ENCODE measurements around the gene FBF1.
A peak's percentile ranks its signal among the peaks of the same experiment; 100 is the strongest.

Gene FBF1

DNA sequence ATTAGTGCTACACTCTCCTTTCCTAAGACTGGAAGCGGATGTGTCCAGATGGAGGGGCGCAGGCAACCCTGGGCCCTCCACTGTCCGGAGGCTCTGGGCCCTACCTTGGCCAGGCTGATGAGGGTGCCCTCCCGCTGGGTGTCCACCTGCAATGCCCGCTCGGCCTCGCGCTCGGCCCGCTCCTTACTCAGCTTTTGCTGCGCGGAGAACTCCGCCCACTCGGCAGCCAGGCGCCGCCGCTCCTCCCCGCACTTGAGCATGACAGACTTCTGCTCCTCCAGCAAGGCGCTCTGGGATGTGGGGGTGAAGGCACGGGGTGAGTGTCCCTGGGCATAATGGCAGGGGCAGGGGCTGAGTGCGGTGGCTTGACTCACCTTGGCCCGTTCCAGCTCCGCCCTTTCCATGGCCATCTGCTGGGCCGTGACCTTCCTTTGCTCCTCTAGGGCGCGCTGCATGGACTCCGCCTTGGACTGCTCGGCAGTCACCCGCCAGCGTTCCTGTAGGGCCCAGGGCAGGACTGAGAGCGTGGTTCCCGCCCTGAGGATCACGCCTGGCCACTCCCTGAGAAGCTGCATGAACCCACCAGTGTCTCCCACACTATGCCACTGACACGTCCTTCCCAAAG lies 26.1 kb downstream of the FBF1 start:
- no peak for DNase-seq

DNA sequence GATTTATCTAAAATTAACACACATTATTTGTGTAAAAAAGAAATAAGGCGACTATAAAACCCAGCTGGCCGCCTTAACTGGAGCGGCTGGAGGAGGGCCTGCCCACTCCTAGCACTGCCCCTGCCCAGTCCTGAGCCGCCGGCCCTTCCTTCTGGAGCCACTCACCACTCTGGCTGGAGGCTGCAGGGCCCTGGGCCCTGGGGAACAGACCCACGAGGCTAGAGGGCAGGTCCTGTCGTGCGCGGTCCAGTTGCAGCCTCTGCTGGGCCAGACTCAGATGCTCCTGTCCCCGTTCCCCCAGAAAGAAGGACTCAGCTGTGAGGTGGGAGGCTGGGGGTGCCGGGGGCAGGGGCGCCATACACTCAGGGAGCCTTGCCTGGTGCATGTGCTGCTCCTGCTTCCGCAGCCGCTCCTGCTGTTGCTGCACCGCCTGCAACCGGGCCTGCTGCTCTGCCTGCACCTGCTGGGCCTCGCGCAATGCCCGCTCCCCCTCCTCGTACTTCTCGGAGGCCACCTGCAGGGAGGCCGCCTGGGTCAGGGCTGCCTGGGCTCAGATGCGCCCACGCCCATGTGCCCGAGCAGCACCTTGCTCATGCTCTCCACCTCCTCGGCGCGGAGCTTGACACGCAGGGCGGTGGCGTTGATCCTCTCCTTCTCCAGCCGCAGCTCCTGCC lies 27.2 kb downstream of the FBF1 start:
- DNase-seq = no peak

DNA sequence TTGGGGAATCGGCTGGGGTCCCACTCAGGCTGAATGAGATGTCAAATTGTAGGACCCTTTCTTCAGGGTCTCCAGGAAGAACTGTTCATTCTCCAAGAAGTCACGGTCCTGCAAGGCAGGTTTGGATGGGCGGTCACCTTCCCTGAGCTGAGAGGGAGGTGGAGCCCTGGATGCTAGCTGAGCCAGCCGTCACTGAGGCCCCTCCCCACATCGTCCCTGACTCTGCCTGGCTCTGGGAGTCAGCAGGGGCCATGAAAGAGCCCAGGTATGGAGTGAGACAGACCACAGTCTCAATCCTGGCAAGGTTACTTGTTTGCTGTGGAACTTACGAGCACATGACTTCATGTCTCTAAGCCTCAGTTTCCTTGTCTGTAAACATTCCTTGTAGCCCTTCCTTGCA lies 30.1 kb downstream of the FBF1 start:
- no peak for DNase-seq

DNA sequence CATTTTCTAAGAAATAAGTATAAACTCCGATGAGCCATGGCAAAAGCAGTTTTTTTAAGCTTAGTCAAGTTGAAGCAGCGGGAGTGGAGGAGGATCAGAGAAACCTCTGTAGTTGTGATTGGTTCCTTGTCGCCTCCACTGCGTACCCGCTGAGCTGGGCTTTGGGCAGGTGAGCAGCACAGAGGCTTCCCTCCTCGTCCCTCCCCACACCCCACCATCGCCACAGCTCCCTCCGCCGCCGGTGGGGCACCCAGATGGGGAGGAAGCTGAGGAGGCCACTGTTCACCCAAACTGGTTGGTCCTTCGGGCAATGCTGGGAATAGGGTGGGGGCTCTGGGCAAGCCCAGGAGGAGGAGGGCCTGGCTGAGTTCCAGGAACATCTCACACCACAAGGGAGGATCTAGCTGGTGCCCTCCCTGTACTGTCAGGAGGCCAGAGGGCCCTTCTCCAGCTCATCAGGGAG lies 31.0 kb downstream of the FBF1 start:
- DNase-seq = peak; percentile 23

DNA sequence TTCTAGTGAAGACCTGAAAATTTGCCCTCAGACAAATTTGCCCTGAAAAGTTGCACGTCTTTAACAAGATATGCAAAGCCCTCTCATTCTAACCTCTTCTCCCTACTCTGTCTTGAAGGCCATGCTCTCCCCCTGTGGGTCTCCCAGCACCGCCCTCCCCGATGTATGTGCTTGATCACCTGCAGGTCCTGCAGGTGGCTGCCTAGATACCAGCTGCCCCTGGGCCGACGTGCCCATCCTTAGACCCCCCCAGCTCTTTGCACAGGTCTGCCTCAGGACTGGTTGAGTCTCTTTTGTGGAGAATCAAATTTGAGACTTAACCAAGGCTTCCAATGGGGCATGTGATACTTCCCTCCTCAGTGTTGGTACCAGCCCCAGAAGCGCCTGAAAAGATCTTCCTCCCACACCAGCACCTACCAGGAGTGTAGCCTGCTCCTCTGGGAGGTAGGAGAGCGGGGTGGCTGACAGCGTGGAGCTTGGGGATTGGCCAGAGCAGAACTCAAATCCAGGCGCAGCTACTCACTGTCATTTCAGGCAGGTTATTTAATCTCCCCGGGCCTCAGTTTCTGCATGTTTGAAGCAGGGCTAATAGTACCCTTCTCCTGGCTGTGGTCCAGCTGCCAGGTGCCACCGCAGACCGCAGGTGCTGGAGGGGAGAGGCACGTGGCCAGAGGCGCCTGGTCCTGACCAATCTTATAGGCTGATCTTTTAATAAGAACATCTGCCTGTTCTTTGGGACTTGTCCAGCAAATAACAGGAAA lies 31.6 kb downstream of the FBF1 start:
- no peak for DNase-seq

DNA sequence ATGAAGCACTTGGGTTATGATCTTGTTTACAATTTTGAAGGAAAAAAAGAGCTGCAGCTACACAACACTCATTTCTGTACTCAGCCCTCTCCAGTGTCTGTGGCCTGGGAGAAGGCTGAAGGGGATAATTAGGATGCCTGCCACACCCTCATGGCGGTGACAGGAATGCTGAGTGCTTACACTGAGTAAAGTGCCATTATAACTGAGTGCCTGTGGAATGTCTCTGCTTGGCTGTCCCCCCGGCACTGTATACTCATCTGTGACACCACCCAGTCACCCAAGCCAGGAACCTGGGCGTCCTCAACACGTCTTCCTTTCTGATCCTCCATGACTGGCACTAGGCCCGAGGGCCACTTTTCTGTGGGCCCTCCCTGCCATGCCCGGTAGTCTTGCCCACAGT lies 32.6 kb downstream of the FBF1 start:
- DNase-seq = no peak

DNA sequence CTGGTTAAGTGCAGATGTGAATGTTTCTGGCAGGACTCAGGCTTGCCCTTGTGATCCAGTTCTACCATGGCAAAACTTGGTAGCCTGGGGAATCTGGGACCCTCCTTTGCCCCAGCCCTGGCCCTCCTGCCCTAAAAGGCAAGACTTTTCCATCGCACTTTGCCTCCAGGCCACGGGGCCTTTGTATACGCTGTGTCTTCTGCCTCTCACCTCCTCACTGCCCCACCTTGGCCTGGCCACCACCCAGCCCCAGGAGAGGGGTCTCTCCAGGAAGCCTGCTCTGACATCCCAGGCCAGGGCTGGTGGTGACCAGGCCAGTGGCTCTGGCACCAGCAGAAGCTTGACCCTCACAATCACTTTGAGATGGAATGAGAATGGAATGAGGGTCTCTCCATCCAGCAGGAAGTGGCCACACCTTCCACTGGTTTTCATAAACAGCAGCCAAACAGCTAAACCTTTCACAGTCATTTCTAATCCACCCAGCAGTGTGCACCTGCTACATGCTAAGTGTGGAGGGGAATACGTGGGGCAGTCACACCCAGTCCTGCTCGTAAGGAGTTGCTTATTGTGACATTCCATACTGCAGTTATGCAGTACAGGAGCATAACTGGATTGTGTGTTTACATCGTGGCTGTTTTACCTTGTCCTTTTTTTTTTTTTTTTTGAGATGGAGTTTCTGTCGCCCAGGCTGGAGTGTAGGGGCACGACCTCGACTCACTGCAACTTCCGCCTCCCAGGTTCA lies 34.5 kb downstream of the FBF1 start:
- no peak for DNase-seq

DNA sequence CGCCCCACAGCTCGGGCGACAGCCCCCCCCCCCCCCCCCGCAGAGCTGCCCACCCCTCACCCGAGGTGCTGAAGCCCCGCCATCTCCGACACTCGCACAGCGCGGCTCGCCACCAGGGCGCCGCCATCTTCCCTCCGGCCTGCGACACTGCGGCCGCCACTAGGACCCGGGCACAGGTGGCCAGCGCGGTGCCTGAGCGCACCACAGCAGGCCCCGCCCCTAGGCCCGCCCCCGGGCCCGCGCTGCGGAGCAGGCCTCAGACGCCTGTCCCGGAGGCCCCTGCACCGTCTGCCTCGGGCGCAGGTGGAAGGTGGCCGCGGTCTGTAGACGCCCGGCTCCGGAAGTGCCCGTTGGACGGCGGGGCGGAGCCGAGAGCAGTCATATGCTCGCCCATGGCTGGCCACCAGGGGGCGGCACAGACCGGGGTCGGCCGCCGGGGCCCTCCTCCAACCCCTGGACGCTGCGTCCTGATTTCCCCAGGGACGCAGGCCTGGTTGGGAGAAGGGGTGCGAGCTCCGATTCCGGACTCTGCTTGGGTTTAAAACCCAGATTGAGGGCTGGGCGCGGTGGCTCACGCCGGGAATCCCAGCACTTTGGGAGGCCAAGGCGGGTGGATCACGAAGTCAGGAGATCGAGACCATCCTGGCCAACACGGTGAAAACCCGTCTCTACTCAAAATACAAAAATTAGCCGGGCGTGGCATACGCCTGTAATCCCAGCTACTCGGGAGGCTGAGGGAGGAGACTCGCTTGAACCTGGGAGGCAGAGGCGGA lies 35.9 kb downstream of the FBF1 start, which contains the start of gene MRPL38:
TSS of gene MRPL38 (minus strand) at position 136 of the 773 bp plus-strand sequence. CDS start at position 127, 9 bp downstream.
- DNase-seq = peak; percentile 97

DNA sequence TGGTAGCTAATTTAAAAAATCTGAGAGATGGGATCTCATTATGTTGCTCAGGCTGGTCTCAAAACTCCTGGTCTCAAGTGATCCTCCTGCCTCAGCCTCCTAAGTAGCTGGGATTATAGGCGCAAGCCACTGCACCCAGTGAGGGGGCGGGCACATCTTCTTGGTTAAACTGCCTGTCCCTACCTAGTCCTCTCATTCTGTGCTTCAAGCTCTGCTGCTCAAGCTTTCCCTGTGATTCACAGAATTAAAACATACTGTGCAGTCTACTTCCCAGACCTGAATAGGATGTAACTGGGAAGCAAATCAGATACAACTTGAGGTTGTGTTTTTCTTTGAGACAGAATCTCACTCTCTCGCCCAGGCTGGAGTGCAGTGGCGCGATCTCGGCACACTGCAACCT lies 38.4 kb downstream of the FBF1 start:
- no peak for DNase-seq

DNA sequence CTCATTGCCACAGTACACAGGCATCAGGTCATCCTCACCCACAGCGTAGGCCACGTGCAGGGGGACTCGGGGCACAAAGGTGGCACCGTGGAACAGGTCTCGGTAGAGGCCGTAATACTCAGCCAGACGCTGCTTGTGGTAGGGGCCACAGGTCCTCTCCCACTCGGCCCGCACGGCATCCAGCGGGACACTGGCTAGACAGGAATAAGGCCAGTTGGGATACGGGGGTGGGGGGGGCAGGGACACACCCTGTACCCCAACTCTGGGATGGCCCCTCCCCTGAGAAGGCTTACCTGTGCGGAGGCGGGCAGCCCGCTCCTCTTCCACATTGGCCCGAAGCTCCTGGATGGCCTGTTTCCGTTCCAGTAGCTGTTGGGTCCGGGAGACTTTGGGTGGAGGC lies 39.1 kb downstream of the FBF1 start:
- DNase-seq = no peak

DNA sequence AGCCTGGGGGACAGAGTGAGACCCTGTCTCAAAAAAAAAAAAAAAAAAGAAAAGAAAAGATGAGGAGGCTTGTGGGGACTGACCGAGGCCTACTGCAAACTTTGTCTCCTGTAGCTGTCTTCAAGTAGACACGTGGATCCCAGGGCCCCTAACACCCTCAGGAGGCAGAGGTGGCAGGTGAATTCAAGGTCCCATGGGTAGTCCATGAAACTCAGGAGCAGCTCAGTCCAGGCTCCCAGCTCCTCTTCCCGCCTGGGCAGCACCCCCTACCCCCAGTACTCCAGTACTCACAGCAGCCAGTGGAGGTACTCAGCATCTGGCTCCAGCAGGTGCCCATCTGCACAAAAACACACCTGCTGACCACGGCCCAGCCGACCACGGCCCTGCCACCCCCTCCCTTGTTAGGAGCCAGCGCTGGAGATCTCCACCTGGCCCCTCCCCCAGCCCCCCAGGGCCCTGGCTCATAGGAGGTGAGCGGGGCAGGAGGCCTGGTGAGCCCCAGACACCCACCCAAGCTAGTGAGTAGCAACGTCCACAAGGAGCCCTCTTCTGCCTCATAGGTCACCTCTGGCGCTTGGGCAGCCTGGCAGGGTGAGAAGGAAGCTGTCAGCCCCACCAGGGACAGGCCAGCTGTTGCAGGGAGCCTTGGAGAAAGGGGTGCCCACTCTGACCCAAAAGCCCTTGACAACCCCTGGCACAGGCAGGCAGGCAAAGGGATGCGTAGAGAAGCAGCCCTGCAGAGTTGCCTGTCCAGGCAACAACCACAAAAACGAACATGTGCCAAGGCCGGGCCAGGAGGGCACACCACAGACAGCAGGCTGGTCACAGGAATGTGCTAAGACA lies 39.9 kb downstream of the FBF1 start:
- DNase-seq = no peak

DNA sequence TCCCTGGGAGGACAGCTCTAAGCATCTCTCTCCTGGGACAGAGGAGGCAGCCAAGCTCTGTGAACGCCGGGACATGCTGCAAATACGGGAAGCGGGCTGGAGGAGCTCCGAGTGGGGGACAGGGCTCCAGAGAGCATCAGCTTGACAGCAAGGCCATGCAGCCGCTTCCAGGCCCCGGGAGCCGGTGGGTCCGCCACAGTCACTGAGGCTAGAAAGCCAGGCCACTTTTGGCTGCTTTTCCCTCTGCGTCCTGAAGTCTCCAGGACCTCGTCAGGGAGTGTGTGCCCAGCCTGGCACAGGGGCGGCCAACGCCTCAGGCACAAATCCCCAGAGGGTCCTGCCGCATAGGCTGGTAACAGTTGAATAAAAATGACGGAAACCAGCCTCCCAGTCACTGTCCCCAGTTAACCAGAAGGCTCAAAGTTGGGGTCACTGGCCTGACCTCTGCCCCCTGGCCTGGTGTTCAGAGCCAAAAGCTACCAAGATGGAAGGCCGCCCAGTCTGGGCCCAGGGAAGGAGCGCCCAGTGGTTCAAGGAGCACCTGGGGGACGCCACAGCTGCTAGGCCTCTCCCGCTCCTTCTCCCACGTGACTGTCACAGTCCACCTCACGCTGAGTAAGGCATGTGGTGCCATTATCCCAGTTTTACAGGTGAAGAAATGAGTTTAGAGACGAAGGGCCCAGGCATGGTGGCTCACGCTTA lies 40.9 kb downstream of the FBF1 start:
- no peak for DNase-seq

DNA sequence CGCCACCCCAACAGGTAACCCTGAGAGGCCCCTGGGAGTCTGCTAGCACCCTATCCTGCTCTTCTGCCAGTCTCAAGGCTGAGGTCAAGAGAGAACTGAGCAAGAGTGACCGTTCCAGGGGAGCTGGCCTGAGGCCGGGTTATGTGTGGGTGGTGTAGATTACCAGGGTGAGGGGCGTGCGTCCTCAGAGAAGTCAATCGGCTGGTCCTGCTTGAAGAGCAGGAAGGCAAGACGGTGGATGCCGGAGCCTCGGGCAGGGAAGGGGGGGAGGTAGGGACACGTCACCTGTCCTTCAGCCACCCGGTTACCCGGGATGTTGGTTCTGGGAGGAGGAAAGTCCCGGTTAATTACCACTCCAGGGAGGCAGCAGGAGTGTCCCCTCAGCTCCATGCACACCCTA lies 41.5 kb downstream of the FBF1 start:
- no peak for DNase-seq

DNA sequence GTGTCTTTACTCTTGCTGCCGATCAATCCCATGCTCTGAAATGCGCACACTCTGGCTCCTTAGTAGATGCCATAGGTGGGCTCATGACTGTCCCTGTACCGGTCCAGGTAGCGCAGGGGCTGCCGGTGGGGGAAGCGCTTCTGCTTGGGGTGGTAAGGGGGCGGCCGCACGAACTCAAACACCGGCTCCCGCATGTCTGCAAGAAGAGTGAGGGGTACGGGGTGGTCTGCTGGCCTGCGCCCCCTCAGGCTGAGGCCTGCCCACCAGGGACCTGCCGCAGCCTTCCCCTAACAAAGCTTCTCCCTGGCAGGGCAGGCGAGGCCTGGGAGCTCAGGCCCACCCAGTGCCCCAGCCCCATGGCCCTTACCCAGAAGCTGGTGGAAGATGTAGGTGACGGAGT lies 42.1 kb downstream of the FBF1 start:
- no peak for DNase-seq

DNA sequence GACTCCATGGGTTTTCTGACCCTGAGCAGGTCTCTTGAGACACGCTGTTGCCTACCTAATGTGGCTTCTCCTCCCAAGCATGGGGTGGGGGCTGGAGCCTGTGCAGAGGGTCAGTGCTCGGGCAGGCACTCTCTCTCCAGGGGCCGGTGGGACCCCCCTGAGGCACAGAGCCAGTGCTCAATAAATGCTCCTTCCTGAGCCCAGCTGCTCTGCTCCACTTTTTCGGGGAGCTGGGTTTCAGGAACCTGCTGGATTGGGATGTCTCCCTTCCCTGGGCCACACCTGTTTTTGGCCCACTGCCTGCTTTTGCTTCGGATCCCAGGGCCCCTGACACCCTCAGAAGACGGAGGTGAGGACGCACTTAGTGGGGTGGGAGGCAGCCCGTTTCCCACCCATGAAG lies 42.8 kb downstream of the FBF1 start:
- DNase-seq = no peak

DNA sequence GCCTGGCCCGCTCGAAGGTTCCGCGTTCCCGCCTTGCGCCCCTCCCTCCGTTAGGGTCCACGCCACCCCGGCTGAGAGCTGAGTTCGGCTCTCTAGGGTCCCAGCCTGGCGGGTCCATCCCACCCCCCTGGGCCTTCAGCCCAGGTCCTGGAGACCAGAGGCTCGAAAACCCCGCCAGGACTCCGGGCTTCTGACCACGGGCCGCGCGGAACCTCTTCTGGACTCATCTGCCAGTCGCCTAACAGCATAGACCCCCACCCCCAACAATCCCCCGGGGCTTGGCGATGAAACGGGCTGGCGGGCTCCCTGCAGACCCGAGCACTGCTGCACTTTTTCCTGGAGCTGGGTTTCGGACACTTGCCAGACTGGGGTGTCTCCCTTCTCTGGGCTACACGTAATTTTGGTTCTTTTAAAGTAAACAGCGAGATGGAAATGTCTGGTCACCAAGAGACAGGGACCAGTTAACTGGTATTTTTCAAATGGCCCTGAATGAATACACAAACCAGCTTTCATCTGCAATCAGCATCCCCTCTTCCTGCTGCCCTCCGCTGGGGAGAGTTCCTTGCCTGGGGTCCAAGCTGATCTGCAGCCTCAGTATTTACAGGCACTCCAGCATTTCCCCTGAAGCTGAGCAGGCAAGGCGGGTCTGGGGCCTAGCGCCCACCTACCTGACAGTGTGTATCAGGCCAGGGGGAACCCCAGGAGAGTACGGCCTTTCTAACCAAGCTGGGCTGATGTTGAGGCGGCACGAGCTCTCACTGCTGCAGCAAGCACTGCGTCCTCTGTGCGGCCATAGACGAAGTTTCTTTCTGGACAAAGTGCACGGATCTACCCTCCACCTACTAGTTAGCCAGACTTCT lies 43.5 kb downstream of the FBF1 start:
- DNase-seq = no peak

DNA sequence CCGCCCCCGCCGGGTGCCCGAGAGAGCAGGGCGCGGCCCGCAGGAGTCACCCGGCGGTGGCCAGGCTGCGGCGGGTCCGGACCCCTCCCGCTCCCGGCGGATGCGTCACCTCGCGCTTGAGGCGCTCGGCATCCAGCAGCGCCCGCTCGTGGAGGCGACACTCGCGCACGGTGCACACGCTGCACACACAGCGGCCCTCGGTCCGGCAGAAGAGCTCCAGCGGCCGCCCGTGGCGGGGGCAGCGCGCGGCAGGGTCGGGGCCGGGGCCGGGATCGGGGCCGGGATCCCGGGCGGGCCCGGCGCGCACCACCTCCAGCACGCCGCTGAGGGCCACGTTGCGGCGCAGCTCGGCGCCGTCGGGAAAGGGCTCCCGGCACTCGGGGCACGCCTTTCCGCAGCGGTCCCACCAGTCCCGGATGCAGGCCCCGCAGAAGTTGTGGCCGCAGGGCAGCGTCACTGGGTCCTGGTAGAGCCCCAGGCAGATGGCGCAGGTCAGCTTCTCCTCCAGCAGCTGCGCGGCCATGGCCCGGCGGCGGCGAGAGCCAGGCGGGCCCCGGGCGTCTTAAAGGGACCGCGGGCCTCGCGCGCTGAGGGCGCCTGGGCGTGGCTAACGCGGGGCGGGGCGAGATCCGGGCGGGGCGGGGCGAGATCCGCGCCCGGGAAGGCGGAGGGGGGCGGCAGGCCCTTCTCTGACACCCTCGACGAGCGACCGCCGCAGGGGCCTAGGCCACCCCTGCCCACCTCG lies 44.3 kb downstream of the FBF1 start, which contains the start of gene TRIM65:
TSS of gene TRIM65 (minus strand) at position 537 of the 745 bp plus-strand sequence. CDS start at position 523, 14 bp downstream.
- DNase-seq = peak; percentile 88

DNA sequence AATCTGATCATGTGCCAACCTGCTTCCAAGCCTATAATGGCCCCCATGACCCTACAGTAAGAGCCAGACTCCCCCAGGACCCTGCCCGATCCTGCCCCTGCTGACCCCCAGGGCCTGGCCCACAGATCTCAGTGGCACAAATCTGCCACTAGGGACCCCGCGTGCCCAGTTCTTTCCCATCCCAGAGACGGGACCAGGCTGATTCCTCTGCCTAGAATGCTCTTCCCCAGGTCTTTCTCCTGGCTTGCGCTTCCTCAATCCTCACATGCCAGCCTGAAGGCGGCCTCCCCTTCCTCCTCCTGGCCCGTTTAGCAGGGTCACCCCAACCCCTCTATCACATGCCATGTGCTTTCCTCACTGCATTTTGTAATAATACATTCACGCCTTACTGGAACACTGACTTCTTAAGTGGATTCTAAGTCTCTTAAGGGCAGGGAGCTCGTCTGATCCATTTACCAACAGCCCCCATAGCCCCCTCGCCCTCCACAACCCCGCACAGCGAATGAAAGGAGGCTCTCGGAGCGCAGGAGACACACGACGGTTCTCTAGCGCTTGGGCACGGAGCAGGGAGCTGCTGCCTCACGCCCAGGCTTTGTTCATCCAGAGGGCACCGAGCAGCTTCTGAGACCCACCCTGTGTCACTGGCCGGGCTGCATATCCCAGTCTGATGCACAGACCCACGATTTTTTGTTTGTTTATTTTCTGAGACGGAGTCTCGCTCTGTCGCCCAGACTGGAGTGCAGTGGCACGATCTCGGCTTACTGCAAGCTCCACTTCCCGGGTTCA lies 45.3 kb downstream of the FBF1 start:
- DNase-seq = peak; percentile 55
